ENCODE results near the gene DPP6. TPM values are rescaled to one million over a fixed set of nuclear protein-coding genes. Genes with fewer than 3 reads are reported as not detected.

DPP6 gene
- polyA plus RNA-seq, 1 donor (not counting 4 experiments of a cell fraction or from before 2014, with no cell fraction given), result not detected

GRCh38 chr7:154652564-154652963, 600.4 kb downstream of the DPP6 start:
- Histone ChIP-seq H2AFZ (ENCODE audit: control insufficient read depth, low read length) (no peak overlapping the region), H3K4me2 (ENCODE audit: control insufficient read depth, extremely low read depth, insufficient read depth, low read depth, low read length) (no peak overlapping the region), H3K4me1 (ENCODE audit: control insufficient read depth, extremely low read depth, insufficient read depth, low read length) (no peaks in the 10 kb centered on the region), H3K27me3 (ENCODE audit: control insufficient read depth, extremely low read depth, insufficient read depth, low read length) (no peaks in the 10 kb centered on the region), H3K9me1 (ENCODE audit: control insufficient read depth, extremely low read depth, insufficient read depth, low read length) (no peaks in the 10 kb centered on the region), H3K4me3 (ENCODE audit: control insufficient read depth in 2 of 3, extremely low read depth in 1 of 3, insufficient read depth in 2 of 3, low read depth in 1 of 3, low read length in 3 of 3) (no peak overlapping the region), H3K36me3 (ENCODE audit: control insufficient read depth in 2 of 2, extremely low read depth in 1 of 2, insufficient read depth in 2 of 2, low read length in 2 of 2) (no peaks in the 10 kb centered on the region), H3K9me3 (ENCODE audit: control insufficient read depth, low read depth, low read length) (peaks cover 3% of the 10 kb centered on the region), H4K20me1 (ENCODE audit: control insufficient read depth, extremely low read depth, insufficient read depth, low read length) (no peaks in the 10 kb centered on the region), H3K27ac (ENCODE audit: control insufficient read depth, insufficient read depth, low read length) (no peak overlapping the region), H3K79me2 (ENCODE audit: control insufficient read depth, insufficient read depth, low read length) (no peaks in the 10 kb centered on the region), H3K9ac (ENCODE audit: control insufficient read depth, extremely low read depth, insufficient read depth, low read length) (no peak overlapping the region)
- TF ChIP-seq CTCF (optimal IDR thresholded peaks at IDR 0.05 in 1 of 3, IDR thresholded peaks at IDR 0.05 in 1 of 3, conservative IDR thresholded peaks at IDR 0.05 in 1 of 3; ENCODE audit: extremely low read depth in 1 of 3, insufficient read depth in 2 of 3, low read length in 3 of 3) (no peak), EZH2 (IDR thresholded peaks at IDR 0.05; ENCODE audit: low read length) (no peak)
- dilution Hi-C loops (cut with MboI; ENCODE audit: extremely low pct_ligation_motif_present, low sequenced_read_pairs), result no loop called here
- FAIRE-seq (no peak), DNase-seq (ENCODE audit: low read depth, low spot score) (no peak)

- Histone ChIP-seq H3K9ac (ENCODE audit: control insufficient read depth, extremely low read depth, insufficient read depth, low read length) (no peak overlapping the region), H3K9me1 (ENCODE audit: control insufficient read depth, extremely low read depth, insufficient read depth, low read length) (no peaks in the 10 kb centered on the region), H3K4me3 (ENCODE audit: control insufficient read depth in 2 of 3, extremely low read depth in 1 of 3, insufficient read depth in 2 of 3, low read depth in 1 of 3, low read length in 3 of 3) (no peak overlapping the region), H3K9me3 (ENCODE audit: control insufficient read depth, low read depth, low read length) (peaks cover 3% of the 10 kb centered on the region), H3K36me3 (ENCODE audit: control insufficient read depth in 2 of 2, extremely low read depth in 1 of 2, insufficient read depth in 2 of 2, low read length in 2 of 2) (no peaks in the 10 kb centered on the region), H2AFZ (ENCODE audit: control insufficient read depth, low read length) (no peak overlapping the region), H3K4me2 (ENCODE audit: control insufficient read depth, extremely low read depth, insufficient read depth, low read depth, low read length) (no peak overlapping the region), H3K27me3 (ENCODE audit: control insufficient read depth, extremely low read depth, insufficient read depth, low read length) (no peaks in the 10 kb centered on the region), H4K20me1 (ENCODE audit: control insufficient read depth, extremely low read depth, insufficient read depth, low read length) (no peaks in the 10 kb centered on the region), H3K27ac (ENCODE audit: control insufficient read depth, insufficient read depth, low read length) (no peak overlapping the region), H3K4me1 (ENCODE audit: control insufficient read depth, extremely low read depth, insufficient read depth, low read length) (no peaks in the 10 kb centered on the region), H3K79me2 (ENCODE audit: control insufficient read depth, insufficient read depth, low read length) (no peaks in the 10 kb centered on the region)
- dilution Hi-C loops (cut with MboI; ENCODE audit: extremely low pct_ligation_motif_present, low sequenced_read_pairs), result no loop called here
- TF ChIP-seq CTCF (optimal IDR thresholded peaks at IDR 0.05 in 1 of 3, IDR thresholded peaks at IDR 0.05 in 1 of 3, conservative IDR thresholded peaks at IDR 0.05 in 1 of 3; ENCODE audit: extremely low read depth in 1 of 3, insufficient read depth in 2 of 3, low read length in 3 of 3) (no peak), EZH2 (IDR thresholded peaks at IDR 0.05; ENCODE audit: low read length) (no peak)
- FAIRE-seq (no peak), DNase-seq (ENCODE audit: low read depth, low spot score) (no peak)
Observed at GRCh38 chr7:154653281-154653680, 601.1 kb downstream of the DPP6 start.

Data from keratinocyte (primary cell).